ENCODE results near the gene TPH2.

DNA sequence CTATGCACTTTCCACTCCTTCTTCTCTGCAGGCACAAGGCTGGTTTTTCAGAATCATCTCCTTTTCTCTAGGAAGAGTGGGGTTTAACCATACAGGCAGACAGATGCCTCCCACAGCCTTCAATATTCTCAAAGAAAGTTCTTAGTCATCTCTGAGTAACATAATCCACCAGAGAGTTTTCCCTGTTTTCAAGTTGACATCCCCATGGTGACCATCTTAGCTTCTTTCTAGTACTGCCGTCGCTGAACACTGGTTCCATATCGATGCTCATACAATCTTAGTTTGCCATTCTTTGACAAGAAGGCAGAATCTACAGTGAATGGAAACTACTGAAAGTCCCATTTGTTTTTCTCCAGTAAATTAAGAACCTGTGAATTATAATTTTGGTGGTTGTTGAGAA, 28.6 kb downstream of the TPH2 start:
- TF ChIP-seq, protein P1, sequence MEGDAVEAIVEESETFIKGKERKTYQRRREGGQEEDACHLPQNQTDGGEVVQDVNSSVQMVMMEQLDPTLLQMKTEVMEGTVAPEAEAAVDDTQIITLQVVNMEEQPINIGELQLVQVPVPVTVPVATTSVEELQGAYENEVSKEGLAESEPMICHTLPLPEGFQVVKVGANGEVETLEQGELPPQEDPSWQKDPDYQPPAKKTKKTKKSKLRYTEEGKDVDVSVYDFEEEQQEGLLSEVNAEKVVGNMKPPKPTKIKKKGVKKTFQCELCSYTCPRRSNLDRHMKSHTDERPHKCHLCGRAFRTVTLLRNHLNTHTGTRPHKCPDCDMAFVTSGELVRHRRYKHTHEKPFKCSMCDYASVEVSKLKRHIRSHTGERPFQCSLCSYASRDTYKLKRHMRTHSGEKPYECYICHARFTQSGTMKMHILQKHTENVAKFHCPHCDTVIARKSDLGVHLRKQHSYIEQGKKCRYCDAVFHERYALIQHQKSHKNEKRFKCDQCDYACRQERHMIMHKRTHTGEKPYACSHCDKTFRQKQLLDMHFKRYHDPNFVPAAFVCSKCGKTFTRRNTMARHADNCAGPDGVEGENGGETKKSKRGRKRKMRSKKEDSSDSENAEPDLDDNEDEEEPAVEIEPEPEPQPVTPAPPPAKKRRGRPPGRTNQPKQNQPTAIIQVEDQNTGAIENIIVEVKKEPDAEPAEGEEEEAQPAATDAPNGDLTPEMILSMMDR (IDR thresholded peaks at IDR 0.05; ENCODE audit: borderline replicate concordance, extremely low read depth, low read length, poor library complexity, severe bottlenecking) = no peak
- no peak for TF ChIP-seq EZH2 (IDR thresholded peaks at IDR 0.05; ENCODE audit: borderline replicate concordance, low read depth, low read length, severe bottlenecking)

All from DND-41 (cell line).